A549 (cell line): ENCODE results near the gene ZNF628. TPM values are rescaled to one million over a fixed set of nuclear protein-coding genes. Genes with fewer than 3 reads are reported as not detected.
A peak's percentile ranks its signal among the peaks of the same experiment; 100 is the strongest.

Experiments used
- ATAC-seq, 2 experiments: fragments of 200-7000 bp in 1 of 2; fragments of >200 bp in 1 of 2; cut with Nextera tagmentation in 1 of 2; cut with Tn5 transposase in 1 of 2; 3 replicates each; pipeline versions ENCODE4 v1.8.0 to v1.9.1; 2018 to 2020; ENCODE audit warnings: mild to moderate bottlenecking in 1 of 2, moderate library complexity in 1 of 2
- CTCF ChIA-PET: fragments of 300-600 bp; sonication (Branson Sonifier 250); formaldehyde crosslinking; extraction: SDS; loops from one replicate; lab custom pipeline; 2021; ENCODE audit warnings: antibody characterized with exemption, inconsistent platforms; lab: Yijun Ruan, JAX
- POLR2A ChIA-PET: fragments of 350-600 bp; formaldehyde crosslinking; extraction: SDS; loops from one replicate; lab custom pipeline; 2021; ENCODE audit warnings: antibody characterized with exemption, inconsistent platforms; lab: Yijun Ruan, JAX
- DNase-seq, 2 experiments: peaks; one replicate each; pipeline versions ENCODE4 v3.0.0 to v3.0.0-alpha.2; 2011 to 2016; ENCODE audit warnings: low read depth in 1 of 2, low spot score in 1 of 2
- FAIRE-seq: peaks from 2 replicates; lab custom pipeline; 2011; peaks lifted over from hg19 to GRCh38; lab: Jason Lieb, UNC
- H3K27ac ChIP-seq, 2 experiments: fragments of >200 bp; sonication (Bioruptor Twin); formaldehyde crosslinking; 3 replicates each; pipeline ENCODE4 v1.5.1; 2016 to 2017
- H3K4me1 ChIP-seq: fragments of >200 bp; sonication (Bioruptor Twin); formaldehyde crosslinking; 3 replicates; pipeline ENCODE4 v1.6.1; 2016
- H3K4me2 ChIP-seq: fragments of >200 bp; sonication (Bioruptor Twin); formaldehyde crosslinking; 3 replicates; pipeline ENCODE4 v1.6.1; 2016
- H3K4me3 ChIP-seq: fragments of >200 bp; sonication (Bioruptor Twin); formaldehyde crosslinking; 3 replicates; pipeline ENCODE4 v1.5.1; 2016
- H3K9me3 ChIP-seq: fragments of >200 bp; sonication (Bioruptor Twin); formaldehyde crosslinking; 3 replicates; pipeline ENCODE4 v1.6.1; 2016
- CEBPB ChIP-seq, 2 experiments: fragments of >200 bp in 1 of 2; sonication (Bioruptor Twin) in 1 of 2; formaldehyde crosslinking in 1 of 2; IDR thresholded peaks; 2 replicates each; pipeline ENCODE4 v1.6.1; 2012 to 2016
- CHD2 ChIP-seq: fragments of 150-350 bp; IDR thresholded peaks from 2 replicates; pipeline ENCODE4 v1.6.1; 2014; ENCODE audit warnings: low read length; ENCODE audit not compliant: partially characterized antibody
- CTCF ChIP-seq: fragments of >200 bp; sonication (Bioruptor Twin); formaldehyde crosslinking; IDR thresholded peaks from 3 replicates; pipeline ENCODE4 v1.5.1; 2016
- E2F6 ChIP-seq: IDR thresholded peaks from 2 replicates; pipeline ENCODE4 v1.6.1; 2012; ENCODE audit warnings: low read depth, borderline replicate concordance
- EHMT2 ChIP-seq: fragments of 200-600 bp; sonication (generic); IDR thresholded peaks from 2 replicates; pipeline ENCODE4 v1.6.1; 2016; ENCODE audit warnings: antibody characterized with exemption, low read depth, mild to moderate bottlenecking, moderate library complexity
- HDAC2 ChIP-seq: fragments of 200-600 bp; sonication (generic); IDR thresholded peaks from 2 replicates; pipeline ENCODE4 v1.6.1; 2016
- HMGXB4 ChIP-seq: fragments of 250-450 bp; sonication (Bioruptor Pico); IDR thresholded peaks from 2 replicates; pipeline ENCODE4 v1.5.0; 2021; ENCODE audit warnings: mild to moderate bottlenecking, moderate library complexity, borderline replicate concordance
- HOXB5 ChIP-seq: fragments of 250-450 bp; sonication (Bioruptor Pico); IDR thresholded peaks from 2 replicates; pipeline ENCODE4 v1.5.0; 2020; ENCODE audit warnings: mild to moderate bottlenecking, moderate library complexity
- JUNB ChIP-seq: fragments of >200 bp; sonication (Bioruptor Twin); formaldehyde crosslinking; IDR thresholded peaks from 2 replicates; pipeline ENCODE4 v1.6.1; 2016
- KDM1A ChIP-seq: fragments of 200-600 bp; sonication (generic); IDR thresholded peaks from 2 replicates; pipeline ENCODE4 v1.6.1; 2016; ENCODE audit warnings: low read depth, mild to moderate bottlenecking
- KDM5A ChIP-seq: fragments of 200-600 bp; sonication (generic); IDR thresholded peaks from 2 replicates; pipeline ENCODE4 v1.6.1; 2016; ENCODE audit warnings: antibody characterized with exemption, mild to moderate bottlenecking
- POLR2AphosphoS2 ChIP-seq: conservative IDR thresholded peaks from 2 replicates; pipeline ENCODE4 v1.6.1; 2012; ENCODE audit warnings: low read length, improper control_type of control experiment, inconsistent platforms
- RNF2 ChIP-seq: fragments of 200-600 bp; sonication (generic); IDR thresholded peaks from 2 replicates; pipeline ENCODE4 v1.6.1; 2016; ENCODE audit warnings: low read depth, mild to moderate bottlenecking, antibody characterized with exemption, moderate library complexity, borderline replicate concordance
- USF2 ChIP-seq: fragments of 450-650 bp; IDR thresholded peaks from 2 replicates; pipeline ENCODE4 v1.6.1; 2014; ENCODE audit warnings: antibody characterized with exemption
- ZC3H11A ChIP-seq: fragments of 450-650 bp; IDR thresholded peaks from 2 replicates; pipeline ENCODE4 v1.6.1; 2014; ENCODE audit warnings: antibody characterized with exemption, mild to moderate bottlenecking
- ZNF302 ChIP-seq: fragments of 250-450 bp; sonication (Bioruptor Pico); IDR thresholded peaks from 2 replicates; pipeline ENCODE4 v1.9.0; 2021; ENCODE audit warnings: inconsistent platforms, mild to moderate bottlenecking, moderate library complexity
- WGBS: methylation state at CpG from one replicate; pipeline ENCODE4 v1.1.6; 2017; ENCODE audit errors: missing lambda C conversion rate; 5-methylcytosine and 5-hydroxymethylcytosine counted together
- polyA plus RNA-seq, 4 experiments: library from polyadenylated mRNA; depleted of rRNA in 3 of 4; stranded (reverse); fragments of >200 nt; fragmentation: RNase III in 1 of 4; extraction: RNeasy Plus Mini Kit Qiagen cat#74134 plus additional on column Dnase treatment in 1 of 4; gene quantifications; 2 replicates in 3 of 4; 3 replicates in 1 of 4; pipeline ENCODE4 v1.2.3, GENCODE V29; 2011 to 2017

ZNF628 gene
- polyA plus RNA-seq, 2 of the 4 experiments (the other 2 are of a cell fraction), result 0.32 to 5.7 TPM

GRCh38 chr19:55485439-55486011 lies 9.1 kb downstream of the ZNF628 start (continued):
- TF ChIP-seq KDM5A (no peak), CTCF (no peak)
- TF ChIP-seq, all 56 proteins: peak for 0

GRCh38 chr19:55486043-55486970 lies 9.9 kb downstream of the ZNF628 start:
- ATAC-seq, result no peak
- ChIA-PET CTCF (interaction anchor here (0.8 to 17.3 kb wide), 15 partner anchors 9 to 398 kb away, joined by 3 to 219 read pairs (median 5); partner anchors contain the start of genes ZNF628 and ZNF865), POLR2A (interaction anchor here (1.0 to 4.1 kb wide), 4 partner anchors 10 to 120 kb away, joined by 4 to 53 read pairs (median 5); partner anchors contain the start of genes FIZ1, ZNF628 and ZNF865)

More at GRCh38 chr19:55486043-55486970, 9.9 kb downstream of the ZNF628 start:
- H3K9me3 ChIP-seq, result no peaks in the 10 kb centered on the region
- TF ChIP-seq CHD2 (no peak), POLR2AphosphoS2 (no peak), HMGXB4 (CRISPR knock-in tag) (no peak), USF2 (no peak), HOXB5 (CRISPR knock-in tag) (no peak), JUNB (no peak), E2F6 (no peak), KDM1A (no peak), CEBPB (IDR thresholded peaks at IDR 0.05) (no peak), ZC3H11A (no peak), RNF2 (no peak), EHMT2 (no peak), ZNF302 (CRISPR knock-in tag) (no peak), HDAC2 (no peak)
- H3K4me2 ChIP-seq, result peak overlapping the region; percentile 97
- DNase-seq, result no peak
- 93% methylated on average over 30 of the region's 53 CpGs for WGBS
- FAIRE-seq, result no peak
- H3K27ac ChIP-seq, result peak overlapping the region; percentile 89 to 93; a peak in 4 of 6 replicates
- peaks cover 53% of the 10 kb centered on the region for H3K4me1 ChIP-seq
- H3K4me3 ChIP-seq, result peak overlapping the region; percentile 75
